Measurements from ENCODE around the gene AOC1.
"Not testable (repeated sequence)": the region's sequence is repeated elsewhere in the genome, so short reads cannot be mapped to it uniquely, and the experiment has no call there.

AOC1 gene, protein sequence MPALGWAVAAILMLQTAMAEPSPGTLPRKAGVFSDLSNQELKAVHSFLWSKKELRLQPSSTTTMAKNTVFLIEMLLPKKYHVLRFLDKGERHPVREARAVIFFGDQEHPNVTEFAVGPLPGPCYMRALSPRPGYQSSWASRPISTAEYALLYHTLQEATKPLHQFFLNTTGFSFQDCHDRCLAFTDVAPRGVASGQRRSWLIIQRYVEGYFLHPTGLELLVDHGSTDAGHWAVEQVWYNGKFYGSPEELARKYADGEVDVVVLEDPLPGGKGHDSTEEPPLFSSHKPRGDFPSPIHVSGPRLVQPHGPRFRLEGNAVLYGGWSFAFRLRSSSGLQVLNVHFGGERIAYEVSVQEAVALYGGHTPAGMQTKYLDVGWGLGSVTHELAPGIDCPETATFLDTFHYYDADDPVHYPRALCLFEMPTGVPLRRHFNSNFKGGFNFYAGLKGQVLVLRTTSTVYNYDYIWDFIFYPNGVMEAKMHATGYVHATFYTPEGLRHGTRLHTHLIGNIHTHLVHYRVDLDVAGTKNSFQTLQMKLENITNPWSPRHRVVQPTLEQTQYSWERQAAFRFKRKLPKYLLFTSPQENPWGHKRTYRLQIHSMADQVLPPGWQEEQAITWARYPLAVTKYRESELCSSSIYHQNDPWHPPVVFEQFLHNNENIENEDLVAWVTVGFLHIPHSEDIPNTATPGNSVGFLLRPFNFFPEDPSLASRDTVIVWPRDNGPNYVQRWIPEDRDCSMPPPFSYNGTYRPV

DNA sequence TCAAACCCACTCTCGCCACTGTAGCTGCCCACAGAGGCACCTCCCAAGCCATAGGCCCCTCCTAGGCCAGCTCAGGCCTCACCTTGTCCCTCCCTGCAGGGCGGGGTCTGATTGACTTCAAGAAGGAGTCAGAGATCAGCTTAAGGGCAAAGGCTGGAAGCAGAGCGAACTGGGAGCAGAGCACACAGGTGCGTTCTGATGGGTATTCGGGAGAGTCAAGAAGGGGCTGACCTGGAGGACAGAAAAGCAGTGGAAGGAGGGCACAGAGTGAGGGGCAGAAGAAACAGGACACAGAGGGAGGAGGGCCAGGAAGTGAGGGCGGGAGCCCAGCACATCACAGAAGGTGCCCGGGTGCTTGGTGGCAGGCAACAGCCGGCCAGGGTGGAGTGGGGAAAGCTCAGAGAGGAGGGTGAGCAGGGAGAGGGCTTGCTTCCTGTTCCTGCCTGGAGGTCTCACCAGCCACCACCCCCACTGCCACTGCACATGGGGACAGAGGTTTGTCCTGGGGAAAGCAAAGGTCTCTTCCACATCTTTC, at the start of gene AOC1:
Gene AOC1, plus strand, starts transcription at position 147 of the 535 bp plus-strand sequence. CDS start 3,954 bp downstream, outside the sequence.
- no peak for DNase-seq (ENCODE audit: low read depth)

DNA sequence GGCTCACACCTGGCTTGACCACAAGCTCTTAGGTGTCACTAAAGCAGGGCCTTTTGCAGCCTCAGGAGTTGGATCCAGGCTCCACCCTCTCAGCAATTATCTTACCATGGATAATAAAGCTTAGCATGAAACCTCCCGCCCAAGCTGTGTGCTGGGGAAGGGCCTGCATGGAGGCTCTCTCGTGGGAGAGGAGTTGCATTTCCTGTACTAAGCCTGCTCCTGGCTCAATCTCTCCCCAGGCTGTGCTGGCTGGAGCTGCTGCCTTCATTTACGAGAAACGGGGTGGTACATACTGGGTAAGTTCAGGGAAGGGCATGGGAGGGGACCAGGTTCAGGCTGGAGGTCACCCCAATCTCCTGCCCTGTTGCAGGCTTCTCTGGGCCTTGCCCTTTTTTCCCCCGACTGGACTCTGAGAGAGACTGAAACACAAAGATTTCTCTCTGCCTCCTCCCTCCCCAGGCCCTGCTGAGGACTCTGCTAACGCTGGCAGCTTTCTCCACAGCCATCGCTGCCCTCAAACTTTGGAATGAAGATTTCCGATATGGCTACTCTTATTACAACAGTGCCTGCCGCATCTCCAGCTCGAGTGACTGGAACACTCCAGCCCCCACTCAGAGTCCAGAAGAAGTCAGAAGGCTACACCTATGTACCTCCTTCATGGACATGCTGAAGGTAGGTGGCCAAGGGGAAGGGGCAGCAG, 49.0 kb upstream of the AOC1 start:
- no peak for DNase-seq (ENCODE audit: low read depth)

DNA sequence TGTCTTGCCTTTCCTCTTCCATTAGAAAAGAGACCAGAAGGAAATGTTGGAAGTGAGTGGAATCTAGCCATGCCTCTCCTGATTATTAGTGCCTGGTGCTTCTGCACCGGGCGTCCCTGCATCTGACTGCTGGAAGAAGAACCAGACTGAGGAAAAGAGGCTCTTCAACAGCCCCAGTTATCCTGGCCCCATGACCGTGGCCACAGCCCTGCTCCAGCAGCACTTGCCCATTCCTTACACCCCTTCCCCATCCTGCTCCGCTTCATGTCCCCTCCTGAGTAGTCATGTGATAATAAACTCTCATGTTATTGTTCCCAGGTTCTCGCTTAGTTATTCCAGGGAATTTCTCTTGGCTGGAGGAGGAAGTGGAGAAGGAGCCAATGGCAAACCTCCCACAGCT, 47.5 kb upstream of the AOC1 start:
- no peak for DNase-seq (ENCODE audit: low read depth)

DNA sequence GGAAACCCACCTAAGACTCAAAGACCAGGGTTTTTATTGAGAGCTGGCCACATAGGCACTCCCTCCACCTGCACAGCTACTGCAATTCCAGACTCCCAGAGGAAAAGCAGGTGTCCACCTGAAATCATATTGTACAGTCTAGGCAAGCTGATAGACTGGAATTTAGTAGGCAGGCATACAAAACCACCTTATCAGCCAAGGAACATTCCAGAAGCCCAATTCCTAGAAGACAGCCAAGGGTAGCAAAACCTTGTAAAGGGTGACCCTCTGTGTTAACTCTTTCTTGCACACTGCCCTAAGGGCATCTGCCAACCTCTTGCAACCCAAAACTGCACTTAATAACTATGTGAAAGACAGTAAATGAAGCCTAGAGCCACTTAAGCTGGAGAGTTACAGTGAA, 46.5 kb upstream of the AOC1 start:
- no peak for DNase-seq (ENCODE audit: low read depth)

DNA sequence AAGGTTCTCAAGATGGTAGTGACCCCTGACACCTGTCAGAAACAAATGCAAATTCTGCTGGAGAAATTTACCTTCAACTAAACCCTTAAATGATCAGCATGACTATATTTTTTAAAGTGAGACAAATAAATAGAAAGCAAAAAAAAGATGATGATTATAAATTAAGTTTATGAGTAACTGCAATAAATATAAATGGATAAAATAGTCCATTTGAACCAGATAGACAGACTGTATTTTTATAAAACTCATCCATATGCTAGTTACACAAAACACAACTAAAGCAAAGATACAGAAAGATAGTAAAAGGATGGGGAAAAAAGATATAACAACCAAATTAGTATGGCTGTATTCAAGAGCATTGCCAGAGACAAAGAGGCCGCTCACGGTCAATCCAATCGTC, 45.9 kb upstream of the AOC1 start:
- no peak for DNase-seq (ENCODE audit: low read depth)

DNA sequence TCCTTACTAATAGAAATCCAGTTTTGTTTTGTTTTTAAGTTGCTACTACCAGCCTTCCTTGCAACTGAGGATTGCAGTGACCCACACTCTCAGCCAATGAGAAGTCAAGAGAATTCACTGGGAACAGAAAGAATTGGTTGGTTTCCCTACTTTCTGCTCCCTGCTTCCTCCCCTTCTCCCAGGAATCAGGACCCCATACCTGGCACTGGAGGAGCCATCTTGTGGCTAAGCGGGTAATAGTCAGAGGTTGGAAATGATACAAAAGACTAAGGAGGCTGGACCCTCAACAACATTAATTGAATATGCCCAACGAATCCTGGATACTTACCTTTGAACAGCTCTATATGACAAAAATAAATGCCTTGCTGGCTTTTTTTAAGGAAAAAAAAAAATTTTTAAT, 45.5 kb upstream of the AOC1 start:
- no peak for DNase-seq (ENCODE audit: low read depth)

DNA sequence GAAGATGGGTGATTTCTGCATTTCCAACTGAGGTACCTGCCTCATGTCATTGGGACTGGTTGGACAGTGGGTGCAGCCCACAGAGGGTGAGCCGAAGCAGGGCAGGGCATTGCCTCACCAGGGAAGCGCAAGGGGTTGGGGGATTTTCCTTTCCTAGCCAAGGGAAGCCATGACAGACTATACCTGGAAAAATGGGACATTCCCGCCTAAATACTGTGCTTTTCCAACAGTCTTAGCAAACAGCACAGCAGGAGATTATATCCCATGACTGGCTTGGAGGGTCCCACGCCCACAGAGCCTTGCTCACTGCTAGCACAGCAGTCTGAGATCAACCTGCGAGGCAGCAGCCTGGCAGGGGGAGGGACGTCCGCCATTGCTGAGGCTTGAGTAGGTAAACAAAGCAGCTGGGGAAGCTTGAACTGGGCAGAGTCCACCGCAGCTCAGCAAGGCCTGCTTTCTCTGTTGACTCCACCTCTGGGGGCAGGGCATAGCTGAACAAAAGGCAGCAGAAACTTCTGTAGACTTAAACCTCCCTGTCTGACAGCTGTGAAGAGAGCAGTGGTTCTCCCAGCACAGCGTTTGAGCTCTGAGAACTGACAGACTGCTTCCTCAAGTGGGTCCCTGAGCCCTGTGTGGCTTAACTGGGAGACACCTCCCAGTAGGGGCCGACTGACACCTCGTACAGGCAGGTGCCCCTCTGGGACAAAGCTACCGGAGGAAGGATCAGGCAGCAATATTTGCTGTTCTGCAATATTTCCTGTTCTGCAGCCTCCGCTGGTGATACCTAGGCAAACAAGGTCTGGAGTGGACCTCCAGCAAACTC, 44.5 kb upstream of the AOC1 start:
- DNase-seq (ENCODE audit: low read depth), result not testable (repeated sequence)

DNA sequence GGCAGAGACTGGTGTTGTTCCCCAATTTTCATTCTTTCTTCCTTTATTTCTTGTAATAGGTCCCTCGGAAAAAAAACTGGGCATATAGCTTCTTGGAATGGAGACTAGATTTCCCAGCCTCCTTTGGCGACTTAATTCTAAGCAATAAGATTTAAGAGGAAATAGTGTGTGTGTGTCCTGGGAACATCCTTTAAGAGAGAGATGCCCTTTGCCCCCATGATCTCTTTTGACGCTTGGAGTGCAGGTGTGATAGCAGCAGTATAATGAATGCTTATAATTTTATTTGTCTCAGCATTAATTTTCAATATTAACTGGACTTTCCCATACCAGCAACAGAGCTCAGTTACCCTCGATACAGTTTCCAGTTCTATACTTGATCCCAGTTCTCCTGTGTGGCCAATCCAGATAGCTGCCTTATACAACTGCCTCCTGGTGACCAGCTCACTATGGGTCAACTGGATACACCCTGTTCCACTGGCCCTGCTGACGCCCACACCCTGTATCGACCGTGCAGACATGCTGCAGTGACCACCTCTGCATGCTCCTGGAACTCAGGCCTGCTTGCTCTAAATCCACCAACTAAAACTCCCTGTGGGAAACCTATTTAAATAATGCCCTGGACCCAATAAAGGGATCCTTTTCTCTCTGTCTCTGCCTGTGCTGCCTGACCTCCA, 37.9 kb upstream of the AOC1 start:
- no peak for DNase-seq (ENCODE audit: low read depth)

DNA sequence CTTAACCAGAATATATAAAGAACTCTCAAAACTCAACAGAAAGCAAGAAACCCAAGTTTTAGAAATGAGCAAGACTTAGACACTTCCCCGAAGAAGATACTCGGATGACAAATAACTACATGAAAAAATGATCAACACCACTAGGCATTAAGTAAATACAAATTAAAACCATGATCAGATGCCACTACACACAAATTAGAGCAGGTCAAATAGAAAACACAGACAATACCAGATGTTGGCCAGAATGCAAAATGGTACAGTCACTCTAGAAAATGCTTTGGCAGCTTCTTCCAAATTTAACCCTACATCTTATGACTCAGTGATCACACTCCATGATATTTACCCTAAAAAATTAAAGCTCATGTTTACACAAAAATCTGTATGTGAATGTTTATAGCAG, 33.3 kb upstream of the AOC1 start:
- no peak for DNase-seq (ENCODE audit: low read depth)

DNA sequence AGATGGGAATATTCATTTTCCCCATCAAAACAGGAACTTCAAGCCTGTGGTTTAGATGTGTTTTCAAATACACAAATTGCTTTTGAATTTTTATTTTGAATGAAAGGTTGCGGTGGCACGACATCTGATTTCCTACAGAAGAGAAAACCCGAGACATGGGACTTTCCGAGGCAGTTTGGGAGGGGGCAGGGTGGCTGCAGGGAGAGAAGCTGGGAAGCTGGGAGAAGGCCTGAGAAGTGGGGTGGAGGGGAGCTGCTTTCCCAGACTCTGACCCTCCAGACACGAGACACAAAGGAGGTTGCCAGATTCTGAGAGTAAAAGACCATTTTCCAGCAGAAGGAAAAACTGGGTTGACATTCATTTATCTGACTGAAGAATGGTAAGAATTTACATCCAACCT, 32.2 kb upstream of the AOC1 start:
- no peak for DNase-seq (ENCODE audit: low read depth)

DNA sequence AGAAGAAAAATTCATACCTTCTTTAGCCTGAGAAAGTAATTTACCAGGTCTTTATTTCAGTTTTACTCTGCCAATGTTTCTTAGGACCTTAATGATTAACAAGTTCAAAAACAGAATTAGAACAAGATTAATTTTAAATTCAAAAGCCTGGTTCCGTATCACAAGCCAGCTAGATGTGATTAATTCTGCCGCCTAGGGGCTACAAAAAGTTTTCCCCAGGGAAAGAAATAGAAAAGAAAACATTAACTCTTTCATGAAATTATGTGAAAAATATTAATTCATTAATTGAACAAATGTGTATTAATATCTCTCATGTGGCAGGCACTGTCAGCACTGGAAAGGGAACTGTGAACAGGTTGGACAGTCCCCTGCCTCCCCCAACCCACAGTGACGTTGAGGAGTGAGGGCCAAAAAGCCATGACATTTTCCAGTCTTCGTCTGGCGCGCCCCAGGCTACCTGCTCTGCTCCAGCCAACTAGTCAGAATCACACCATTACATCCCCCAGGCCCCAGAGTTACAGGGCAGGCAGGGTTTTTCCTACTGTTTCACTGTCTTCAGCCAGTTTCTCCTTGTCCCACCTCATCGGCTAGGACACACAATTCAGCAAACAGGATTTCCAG, 31.6 kb upstream of the AOC1 start:
- DNase-seq (ENCODE audit: low read depth), result no peak

DNA sequence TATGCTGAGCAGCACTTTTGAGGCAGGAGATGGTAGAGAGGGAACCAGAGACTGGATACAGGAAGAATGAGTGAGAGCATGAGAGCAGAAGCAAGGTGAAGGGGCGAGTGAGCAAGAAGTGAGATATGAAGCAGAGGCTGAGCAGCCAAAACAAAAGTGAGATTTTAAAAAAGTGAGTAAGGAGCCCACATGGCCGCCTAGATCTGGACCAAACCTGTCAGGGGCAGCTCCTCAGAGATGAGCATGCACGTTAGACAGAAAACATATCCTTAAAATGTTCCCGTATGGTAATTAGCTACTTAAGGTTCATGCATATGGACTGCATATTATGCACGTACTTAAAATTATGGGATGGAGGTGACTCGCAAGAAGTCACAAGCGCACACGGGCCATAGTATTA, 29.3 kb upstream of the AOC1 start:
- DNase-seq (ENCODE audit: low read depth), result no peak

DNA sequence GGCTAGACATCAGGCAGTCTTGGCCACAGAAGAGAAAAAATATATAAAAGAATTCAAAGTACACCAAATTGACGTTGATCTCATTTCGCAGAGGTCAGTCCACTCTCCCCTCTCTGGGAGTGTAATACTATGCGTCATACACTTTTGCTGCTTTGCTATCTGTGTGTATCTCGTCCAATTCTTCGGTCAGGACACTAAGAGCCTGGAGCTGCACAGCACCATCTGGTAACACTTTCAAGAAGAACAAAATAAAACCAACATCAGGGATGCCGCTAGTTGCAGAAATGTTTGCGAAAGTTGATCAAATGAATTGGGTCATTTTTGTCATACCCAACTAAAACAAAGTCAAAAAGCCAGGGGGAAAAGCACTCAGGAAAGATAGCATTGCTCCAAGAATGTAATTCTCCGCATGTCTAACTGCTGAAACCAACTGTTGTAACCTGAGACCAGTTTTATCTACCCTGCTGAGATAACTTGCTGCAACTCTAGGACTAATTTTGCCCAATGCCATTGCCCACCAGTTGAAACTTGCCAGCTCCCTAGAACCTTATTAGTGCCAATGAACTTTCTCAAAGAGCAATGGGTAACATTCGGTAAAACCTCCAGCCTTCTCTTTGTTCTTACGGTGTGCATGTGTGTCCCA, 28.7 kb upstream of the AOC1 start:
- no peak for DNase-seq (ENCODE audit: low read depth)

DNA sequence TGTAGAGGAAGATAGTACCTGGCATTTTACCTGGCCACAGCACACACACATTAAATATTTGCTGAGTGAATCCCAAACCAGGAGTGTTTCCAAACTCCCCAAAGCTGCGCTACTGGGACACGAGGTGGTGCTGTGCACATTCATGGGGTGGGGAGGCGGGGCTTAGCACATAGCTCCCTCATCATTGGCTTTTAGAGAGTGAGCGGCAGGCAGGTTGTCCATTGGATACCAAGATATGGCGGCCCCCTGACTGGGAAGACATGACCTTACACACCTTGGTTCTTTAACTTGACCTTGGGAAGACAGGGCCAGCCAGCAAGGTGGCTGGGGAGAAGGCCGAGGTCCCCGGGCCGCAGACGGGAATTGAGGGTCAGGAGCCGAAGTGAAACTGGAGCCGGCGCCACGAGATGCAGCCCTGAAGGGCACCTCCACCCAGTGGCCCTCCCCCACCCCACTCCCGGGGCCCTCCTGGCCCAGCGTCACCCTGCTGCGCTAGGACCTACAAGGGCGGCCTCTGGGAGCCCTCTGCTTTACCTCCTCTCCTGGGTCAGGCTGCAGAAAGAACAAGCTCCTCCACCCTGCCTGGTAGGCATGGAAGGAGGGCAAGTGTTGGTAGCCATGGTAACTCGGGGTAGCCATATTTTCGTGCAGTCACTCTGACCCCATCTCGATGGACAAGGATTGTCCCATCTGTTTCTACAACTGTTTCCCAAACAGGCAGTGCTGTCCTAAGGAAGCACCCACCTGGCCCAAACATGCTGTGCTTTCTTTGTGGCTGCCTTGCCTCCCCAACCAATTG, 27.7 kb upstream of the AOC1 start:
- DNase-seq (ENCODE audit: low read depth), result no peak

DNA sequence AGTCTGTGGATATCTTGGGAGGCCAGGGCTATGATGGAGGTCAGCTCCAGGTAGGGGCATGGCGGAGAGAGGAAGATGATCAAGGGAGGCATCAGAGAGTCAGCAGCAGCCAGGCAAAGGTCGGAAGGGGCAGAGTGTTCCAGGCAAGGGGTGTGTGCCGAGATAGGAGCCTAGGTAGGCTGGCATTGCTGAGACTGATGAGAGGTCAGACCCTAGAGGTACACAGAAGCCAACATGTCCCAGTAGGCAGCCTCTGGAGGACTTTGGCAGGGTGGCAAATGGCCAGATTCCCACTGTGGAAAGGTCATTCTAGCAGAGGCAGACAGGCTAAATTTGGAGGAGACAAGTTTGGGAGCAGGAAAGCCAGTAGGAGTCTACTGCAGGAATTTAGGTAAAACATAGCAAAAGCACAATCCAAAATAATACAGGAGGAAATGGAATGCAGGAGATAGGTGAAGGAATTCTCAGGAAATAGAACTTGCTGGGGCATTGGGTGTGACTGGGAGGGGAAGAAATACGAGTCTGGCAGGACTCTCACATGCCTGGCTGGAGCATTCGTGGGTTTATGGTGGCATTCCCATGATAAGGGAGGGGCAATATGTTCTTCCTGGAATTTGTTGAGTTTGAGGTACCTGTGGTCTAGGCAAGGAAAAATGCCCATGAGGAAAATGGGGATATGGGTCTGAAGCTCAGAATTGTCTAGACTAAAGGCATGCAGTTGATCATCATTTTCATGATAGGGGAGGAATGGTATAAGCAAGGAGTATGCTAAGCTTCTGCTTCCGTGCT, 26.1 kb upstream of the AOC1 start:
- no peak for DNase-seq (ENCODE audit: low read depth)

DNA sequence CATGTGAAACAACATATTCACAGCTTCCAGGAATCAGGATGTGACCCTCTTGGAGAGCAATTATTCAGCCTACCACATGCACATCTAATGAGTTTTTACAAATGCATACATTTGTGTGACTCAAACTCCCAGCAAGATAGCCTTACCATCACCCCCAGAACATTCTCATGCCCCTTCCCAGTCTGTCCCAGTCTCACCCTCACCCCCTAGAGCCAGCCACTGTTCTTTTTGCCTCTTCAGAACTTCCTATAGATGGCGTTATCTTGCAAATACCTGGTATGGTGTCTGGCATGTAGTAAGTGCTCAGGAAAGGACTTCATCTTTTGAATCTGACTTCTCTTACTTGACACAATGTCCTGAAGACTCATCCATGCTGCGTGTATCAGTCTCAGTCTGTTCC, 23.9 kb upstream of the AOC1 start:
- no peak for DNase-seq (ENCODE audit: low read depth)

DNA sequence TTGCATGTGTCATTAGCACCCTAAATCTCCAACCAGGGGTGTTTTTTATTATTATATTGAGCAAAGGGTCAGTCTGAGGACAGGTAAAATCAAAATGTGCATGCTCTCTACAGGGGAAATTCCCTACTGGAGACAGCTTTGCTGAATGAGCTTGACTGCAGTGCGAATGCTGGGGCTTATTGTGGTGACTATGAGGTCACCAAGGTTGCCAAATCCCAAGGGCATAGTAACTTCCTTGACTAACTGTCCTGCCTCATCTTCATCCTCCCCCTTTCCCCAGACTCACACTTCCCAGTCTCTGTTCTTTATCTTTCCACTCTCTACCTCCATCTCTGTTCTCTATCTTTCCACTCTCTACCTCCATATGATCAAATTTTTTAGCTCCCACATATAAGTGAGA, 22.9 kb upstream of the AOC1 start:
- no peak for DNase-seq (ENCODE audit: low read depth)

DNA sequence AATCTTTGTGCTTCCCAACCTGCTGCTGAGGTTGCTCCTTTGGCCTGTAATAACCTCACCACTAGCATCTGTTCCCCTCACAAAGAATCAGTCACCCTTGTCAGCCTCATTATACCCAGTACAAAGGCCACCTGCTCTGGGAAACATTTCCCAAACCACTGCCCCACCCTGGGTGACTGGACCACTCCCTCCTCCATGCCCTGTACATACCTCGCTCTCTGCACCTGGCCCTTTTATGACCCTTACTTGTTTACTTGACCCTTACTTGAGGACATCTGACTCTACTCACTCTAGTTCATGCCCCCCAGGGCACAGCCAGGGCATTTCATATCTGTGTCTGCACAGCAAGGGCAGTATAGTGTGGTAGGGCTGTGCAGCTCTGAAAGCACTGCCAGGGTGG, 21.4 kb upstream of the AOC1 start:
- DNase-seq (ENCODE audit: low read depth), result no peak

DNA sequence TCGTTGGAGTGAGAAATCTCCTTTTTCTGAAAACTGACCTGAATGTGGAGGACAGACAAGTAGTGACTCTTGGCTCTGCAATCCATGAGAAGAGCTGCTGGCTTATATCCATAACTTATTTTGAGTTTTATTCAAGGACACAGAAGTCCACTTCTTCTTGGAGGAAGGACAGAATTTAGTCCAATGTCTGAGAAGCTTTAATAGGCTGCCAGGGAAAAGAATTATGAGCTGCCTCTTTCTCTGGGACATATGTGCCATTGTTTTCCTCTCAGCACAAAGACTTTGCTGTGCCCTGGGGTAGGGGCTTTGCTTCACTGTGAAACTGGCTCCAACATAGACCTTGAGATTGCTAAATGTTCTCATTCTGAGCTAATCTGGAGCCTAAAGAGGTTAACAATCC, 20.5 kb upstream of the AOC1 start:
- DNase-seq (ENCODE audit: low read depth), result no peak
